Measurements from ENCODE around the gene MZT1. TPM values are rescaled to one million over a fixed set of nuclear protein-coding genes. Genes with fewer than 3 reads are reported as not detected.

The MZT1 gene
- total RNA-seq, 1 experiment from 2014 or later: 21.3 TPM

GRCh38 chr13:72700509-72700908, 26.9 kb downstream of the MZT1 start:
- Histone ChIP-seq H2AFZ (ENCODE audit: low read length) (no peak overlapping the region), H3K79me1 (ENCODE audit: insufficient read depth, low read depth, low read length, poor library complexity, severe bottlenecking) (no peaks in the 10 kb centered on the region), H3K14ac (ENCODE audit: insufficient read depth, low read length) (no peak overlapping the region), H3K23me2 (ENCODE audit: insufficient read length, low read depth, low read length, poor library complexity, severe bottlenecking) (no peaks in the 10 kb centered on the region), H3K27ac (ENCODE audit: insufficient read length, low read depth, low read length) (no peak overlapping the region), H3K79me2 (ENCODE audit: insufficient read depth, low read length) (no peaks in the 10 kb centered on the region), H2BK120ac (ENCODE audit: low read depth, low read length, poor library complexity, severe bottlenecking) (no peak overlapping the region), H3K27me3 (ENCODE audit: insufficient read depth, low read length) (no peaks in the 10 kb centered on the region), H3T11ph (ENCODE audit: low read length) (no peak overlapping the region), H3K9ac (ENCODE audit: extremely low read depth, insufficient read length, low read length) (no peak overlapping the region), H2BK5ac (ENCODE audit: insufficient read length, low read length) (no peak overlapping the region), H3K56ac (ENCODE audit: insufficient read length, low read depth, low read length) (no peak overlapping the region), H4K91ac (ENCODE audit: insufficient read length, low read depth, low read length) (no peak overlapping the region), H3K4me1 (ENCODE audit: insufficient read depth, low read length) (no peaks in the 10 kb centered on the region), H3K4me2 (ENCODE audit: insufficient read depth, insufficient read length, low read length) (no peak overlapping the region), H2AK5ac (ENCODE audit: insufficient read length, low read length) (no peak overlapping the region), H2BK15ac (ENCODE audit: low read depth, low read length) (no peak overlapping the region), H4K20me1 (ENCODE audit: control insufficient read depth, insufficient read depth, insufficient read length) (no peaks in the 10 kb centered on the region), H3K23ac (ENCODE audit: insufficient read length, low read depth, low read length) (no peak overlapping the region), H2BK12ac (ENCODE audit: insufficient read length, low read depth, low read length) (no peak overlapping the region), H4K5ac (ENCODE audit: insufficient read length, low read depth, low read length) (no peak overlapping the region), H3K9me3 (ENCODE audit: control insufficient read depth, low read depth, low read length) (no peaks in the 10 kb centered on the region), H3K4ac (ENCODE audit: low read depth, low read length) (no peak overlapping the region), H4K8ac (replicated peaks; ENCODE audit: insufficient read length, low read depth, low read length) (no peak overlapping the region), H2BK20ac (ENCODE audit: low read depth, low read length, poor library complexity, severe bottlenecking) (no peak overlapping the region), H3K18ac (ENCODE audit: insufficient read length, low read depth, low read length) (no peak overlapping the region)
- H3K4me1 Mint-ChIP-seq: no peaks in the 10 kb centered on the region
- no peak overlapping the region for H3K4me3 Mint-ChIP-seq
- DNase-seq: no peak
- TF ChIP-seq CTCF (conservative IDR thresholded peaks at IDR 0.05): no peak
- peaks cover 1 to 2% (median 2%) of the 10 kb centered on the region in 3 experiments; a peak in 6 of 7 replicates for H3K36me3 Mint-ChIP-seq (ENCODE audit: insufficient read depth in 1 of 3, low read depth in 3 of 3)
- H3K9me3 Mint-ChIP-seq: peaks cover under 1 to 1% of the 10 kb centered on the region in 2 experiments; a peak in 2 of 5 replicates
- no peak overlapping the region for H3K27ac Mint-ChIP-seq
- H3K27me3 Mint-ChIP-seq (ENCODE audit: low read depth): no peaks in the 10 kb centered on the region
- WGBS (ENCODE audit: extremely low coverage, insufficient read length, low lambda C conversion rate): no CpG with 5 or more reads among the region's 1 CpG
